ENCODE data around the gene CNRIP1.
"Not testable (repeated sequence)": the region's sequence is repeated elsewhere in the genome, so short reads cannot be mapped to it uniquely, and the experiment has no call there.

Gene CNRIP1

DNA sequence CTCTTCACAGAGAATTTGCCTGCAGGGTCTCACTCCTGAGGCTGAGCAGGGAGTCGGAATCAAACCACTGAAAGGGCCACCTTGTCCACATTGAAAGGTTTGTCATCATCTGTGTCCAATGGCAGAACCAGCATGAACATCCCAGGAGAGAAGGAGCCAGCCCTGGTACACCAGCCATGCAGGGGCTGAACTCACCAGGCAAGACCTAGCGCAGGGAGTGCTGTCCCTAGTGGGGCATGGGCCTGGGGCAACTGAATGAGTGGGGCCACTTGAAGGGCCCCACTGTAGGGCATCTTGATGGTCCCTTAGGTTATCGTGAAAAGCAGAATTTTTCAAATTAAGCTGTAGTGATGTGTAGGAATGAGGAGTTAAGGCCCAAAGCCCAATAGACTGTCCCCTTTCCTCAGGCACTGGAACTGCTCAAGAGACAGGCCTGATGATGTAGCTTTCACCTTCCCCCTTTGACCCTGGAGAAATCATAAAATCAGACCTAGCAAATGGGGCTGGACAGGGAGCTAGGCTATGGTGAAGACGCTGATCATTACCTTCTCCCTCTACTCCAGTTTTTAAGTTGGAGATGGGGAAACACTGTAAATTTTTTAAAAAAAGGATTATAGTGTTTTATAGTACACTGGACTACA, 37.0 kb upstream of the CNRIP1 start:
- Histone ChIP-seq H3K4me3 (ENCODE audit: low read depth in 1 of 2, low read length in 2 of 2) (no peak overlapping the region), H3K36me3 (ENCODE audit: insufficient read depth, low read length) (no peaks in the 10 kb centered on the region), H3K9ac (ENCODE audit: low read length) (no peak overlapping the region), H3K27ac (ENCODE audit: low read depth, low read length) (no peak overlapping the region), H3K9me3 (ENCODE audit: low read length) (no peaks in the 10 kb centered on the region), H3K27me3 (ENCODE audit: control insufficient read depth in 1 of 2, insufficient read depth in 2 of 2, low read length in 2 of 2) (no peaks in the 10 kb centered on the region), H3K4me1 (ENCODE audit: insufficient read depth, low read length) (no peaks in the 10 kb centered on the region)

DNA sequence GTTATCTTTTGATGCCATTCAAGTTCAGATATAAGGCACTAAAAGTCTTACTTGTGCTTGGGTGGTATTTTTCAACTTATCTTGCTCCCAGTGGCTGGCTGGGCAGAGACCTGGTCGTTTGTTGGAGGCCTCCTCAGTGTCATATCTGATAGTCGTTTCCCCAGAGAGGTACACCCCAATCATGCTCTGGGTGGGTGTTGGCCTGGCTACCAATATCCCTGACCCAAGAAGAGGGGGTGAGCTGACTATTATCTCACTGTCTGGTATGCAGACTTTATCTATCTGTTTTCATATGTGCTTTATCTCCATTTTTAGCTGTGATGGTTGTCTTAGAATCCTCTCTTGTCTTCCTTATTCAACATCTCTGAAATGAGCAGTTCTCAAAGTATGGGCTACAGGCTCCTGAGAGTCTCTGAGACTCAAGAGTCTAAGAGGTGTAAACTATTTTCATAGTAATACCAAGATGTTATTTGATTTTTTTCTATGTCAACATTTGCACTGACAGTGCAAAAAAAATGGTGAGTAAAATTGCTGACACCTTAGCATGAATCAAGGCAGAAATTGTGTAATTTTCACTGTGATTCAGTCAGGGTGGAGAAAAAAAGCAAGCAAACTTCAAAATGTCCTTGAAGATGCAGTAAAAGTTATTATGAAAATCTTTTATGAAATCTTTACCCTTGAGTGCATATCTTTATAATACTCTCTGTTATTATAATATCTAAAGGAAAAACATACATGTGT, 33.1 kb upstream of the CNRIP1 start:
- Histone ChIP-seq H3K4me1 (ENCODE audit: insufficient read depth, low read length) (no peaks in the 10 kb centered on the region), H3K9ac (ENCODE audit: low read length) (no peak overlapping the region), H3K27ac (ENCODE audit: low read depth, low read length) (no peak overlapping the region), H3K36me3 (ENCODE audit: insufficient read depth, low read length) (no peaks in the 10 kb centered on the region), H3K9me3 (ENCODE audit: low read length) (no peaks in the 10 kb centered on the region), H3K4me3 (ENCODE audit: low read depth in 1 of 2, low read length in 2 of 2) (no peak overlapping the region), H3K27me3 (ENCODE audit: control insufficient read depth in 1 of 2, insufficient read depth in 2 of 2, low read length in 2 of 2) (no peaks in the 10 kb centered on the region)

DNA sequence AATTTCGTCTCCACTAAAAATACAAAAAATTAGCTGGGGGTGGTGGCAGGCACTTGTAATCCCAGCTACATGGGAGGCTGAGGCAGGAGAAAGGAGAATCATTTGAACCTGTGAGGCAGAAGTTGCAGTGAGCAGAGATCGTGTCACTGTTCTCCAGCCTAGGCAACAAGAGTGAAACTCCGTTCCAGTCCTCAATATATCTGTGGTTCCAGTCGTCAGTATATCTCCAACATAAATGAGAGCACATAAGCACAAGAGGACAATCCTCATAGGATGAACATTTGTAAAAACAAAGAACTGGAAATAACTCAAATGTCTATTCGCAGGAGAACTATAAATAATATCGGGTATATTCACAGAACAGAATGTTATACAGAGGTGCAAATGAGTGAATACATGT, 32.2 kb upstream of the CNRIP1 start:
- Histone ChIP-seq H3K27ac (ENCODE audit: low read depth, low read length) (no peak overlapping the region), H3K9me3 (ENCODE audit: low read length) (no peaks in the 10 kb centered on the region), H3K36me3 (ENCODE audit: insufficient read depth, low read length) (no peaks in the 10 kb centered on the region), H3K4me1 (ENCODE audit: insufficient read depth, low read length) (no peaks in the 10 kb centered on the region), H3K4me3 (ENCODE audit: low read depth in 1 of 2, low read length in 2 of 2) (no peak overlapping the region), H3K27me3 (ENCODE audit: control insufficient read depth in 1 of 2, insufficient read depth in 2 of 2, low read length in 2 of 2) (no peaks in the 10 kb centered on the region), H3K9ac (ENCODE audit: low read length) (no peak overlapping the region)

DNA sequence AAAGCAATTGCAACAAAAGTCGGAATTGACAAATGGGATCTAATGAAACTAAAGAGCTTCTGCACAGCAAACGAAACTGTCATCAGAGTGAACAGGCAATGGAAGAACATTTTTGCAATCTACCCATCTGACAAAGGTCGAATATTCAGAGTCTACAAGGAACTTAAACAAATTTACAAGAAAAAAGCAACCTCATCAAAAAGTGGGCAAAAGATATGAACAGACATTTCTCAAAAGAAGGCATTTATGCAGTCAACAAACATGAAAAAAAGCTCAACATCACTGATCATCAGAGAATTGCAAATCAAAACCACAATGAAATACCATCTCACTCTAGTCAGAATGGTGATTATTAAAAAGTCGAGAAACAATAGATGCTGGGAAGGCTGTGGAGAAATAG, 29.3 kb upstream of the CNRIP1 start:
- H3K27ac ChIP-seq (ENCODE audit: low read depth, low read length): not testable (repeated sequence)

DNA sequence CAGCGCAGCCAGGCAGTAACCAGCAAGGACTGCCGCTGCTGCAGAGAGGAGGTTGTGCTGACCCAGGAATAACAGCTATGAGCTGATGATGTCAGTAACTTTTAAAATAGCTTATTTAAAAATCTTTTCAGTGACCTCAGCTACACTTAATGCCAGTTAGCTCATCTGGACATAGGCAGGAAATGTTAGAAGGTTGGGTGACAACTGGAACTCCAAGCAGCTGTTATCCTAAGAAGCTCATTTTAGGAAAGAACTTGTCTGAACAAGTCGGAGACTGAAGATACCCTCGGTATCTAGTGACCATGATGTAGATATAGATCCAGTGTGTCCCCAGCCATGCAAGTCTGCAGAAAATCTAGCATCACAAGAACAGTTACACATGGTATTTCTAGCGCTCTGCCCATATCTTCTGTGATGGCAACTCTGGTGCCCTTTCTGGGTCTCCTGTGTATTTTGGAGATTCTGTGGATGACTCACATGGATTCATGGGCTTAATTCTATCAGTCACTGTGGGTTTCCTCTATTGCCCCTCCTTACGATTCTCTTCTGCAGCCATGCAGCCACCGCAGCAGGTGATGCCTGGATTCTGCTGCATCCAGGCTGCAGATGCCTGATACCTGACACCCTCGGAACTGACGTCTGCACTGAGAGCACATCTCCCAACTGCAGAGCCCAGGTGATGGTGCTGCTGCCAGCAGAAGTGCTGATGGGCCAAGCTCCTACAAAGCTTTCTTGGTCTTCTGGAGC, 25.6 kb upstream of the CNRIP1 start:
- Histone ChIP-seq H3K4me3 (ENCODE audit: low read depth in 1 of 2, low read length in 2 of 2) (no peak overlapping the region), H3K27me3 (ENCODE audit: control insufficient read depth in 1 of 2, insufficient read depth in 2 of 2, low read length in 2 of 2) (no peaks in the 10 kb centered on the region), H3K9ac (ENCODE audit: low read length) (no peak overlapping the region), H3K4me1 (ENCODE audit: insufficient read depth, low read length) (no peaks in the 10 kb centered on the region), H3K9me3 (ENCODE audit: low read length) (no peaks in the 10 kb centered on the region), H3K27ac (ENCODE audit: low read depth, low read length) (no peak overlapping the region), H3K36me3 (ENCODE audit: insufficient read depth, low read length) (no peaks in the 10 kb centered on the region)

More for the DNA sequence above, 29.3 kb upstream of the CNRIP1 start:
- H3K36me3 ChIP-seq (ENCODE audit: insufficient read depth, low read length); H3K4me3 ChIP-seq (ENCODE audit: low read depth in 1 of 2, low read length in 2 of 2); H3K27me3 ChIP-seq (ENCODE audit: control insufficient read depth in 1 of 2, insufficient read depth in 2 of 2, low read length in 2 of 2); H3K4me1 ChIP-seq (ENCODE audit: insufficient read depth, low read length); H3K9me3 ChIP-seq (ENCODE audit: low read length); H3K9ac ChIP-seq (ENCODE audit: low read length): not testable (repeated sequence)

DNA sequence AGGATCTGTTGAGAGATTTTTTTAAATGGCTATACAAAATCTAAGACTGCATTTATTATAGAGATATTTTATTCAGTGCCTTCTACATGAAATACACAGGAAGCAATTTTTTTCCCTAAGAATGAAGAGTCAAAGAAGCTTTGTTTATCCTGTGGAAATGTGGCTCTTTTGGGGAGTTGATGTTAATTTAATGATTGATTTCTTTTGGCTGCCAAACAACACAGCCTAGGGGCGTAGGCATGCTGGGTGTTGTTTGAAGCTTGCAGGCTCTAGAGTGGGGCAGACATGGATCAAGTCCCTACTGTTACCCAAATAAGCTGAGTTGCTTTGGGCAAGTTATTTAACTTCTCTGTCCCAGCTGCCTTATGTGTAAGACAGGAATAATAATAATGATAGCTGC, 24.3 kb upstream of the CNRIP1 start:
- no peak overlapping the region for H3K27ac ChIP-seq (ENCODE audit: low read depth, low read length)
- no peaks in the 10 kb centered on the region for H3K27me3 ChIP-seq (ENCODE audit: control insufficient read depth in 1 of 2, insufficient read depth in 2 of 2, low read length in 2 of 2)
- no peaks in the 10 kb centered on the region for H3K4me1 ChIP-seq (ENCODE audit: insufficient read depth, low read length)
- H3K9me3 ChIP-seq (ENCODE audit: low read length): no peaks in the 10 kb centered on the region
- no peak overlapping the region for H3K4me3 ChIP-seq (ENCODE audit: low read depth in 1 of 2, low read length in 2 of 2)
- H3K36me3 ChIP-seq (ENCODE audit: insufficient read depth, low read length): no peaks in the 10 kb centered on the region
- no peak overlapping the region for H3K9ac ChIP-seq (ENCODE audit: low read length)

DNA sequence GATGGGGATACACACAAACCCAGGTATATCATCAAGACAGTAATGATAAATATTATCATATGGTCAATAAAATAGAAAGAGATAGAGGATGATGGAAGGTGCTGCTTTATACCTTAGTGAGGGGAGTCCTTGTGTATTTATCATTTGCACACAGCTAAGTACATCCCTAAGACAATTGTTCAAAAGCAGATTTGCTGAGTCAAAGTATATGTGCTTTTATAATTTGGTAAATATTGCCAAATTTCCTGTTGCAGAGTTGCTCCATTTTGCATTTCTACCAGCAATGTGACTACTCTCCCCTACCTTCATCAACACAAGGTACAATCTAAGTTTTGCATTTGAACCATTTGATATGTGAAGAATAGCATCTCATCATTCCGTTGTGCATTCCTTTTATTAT, 22.7 kb upstream of the CNRIP1 start:
- Histone ChIP-seq H3K27me3 (ENCODE audit: control insufficient read depth in 1 of 2, insufficient read depth in 2 of 2, low read length in 2 of 2) (no peaks in the 10 kb centered on the region), H3K4me3 (ENCODE audit: low read depth in 1 of 2, low read length in 2 of 2) (no peak overlapping the region), H3K36me3 (ENCODE audit: insufficient read depth, low read length) (no peaks in the 10 kb centered on the region), H3K4me1 (ENCODE audit: insufficient read depth, low read length) (no peaks in the 10 kb centered on the region), H3K27ac (ENCODE audit: low read depth, low read length) (no peak overlapping the region), H3K9ac (ENCODE audit: low read length) (no peak overlapping the region), H3K9me3 (ENCODE audit: low read length) (no peaks in the 10 kb centered on the region)

DNA sequence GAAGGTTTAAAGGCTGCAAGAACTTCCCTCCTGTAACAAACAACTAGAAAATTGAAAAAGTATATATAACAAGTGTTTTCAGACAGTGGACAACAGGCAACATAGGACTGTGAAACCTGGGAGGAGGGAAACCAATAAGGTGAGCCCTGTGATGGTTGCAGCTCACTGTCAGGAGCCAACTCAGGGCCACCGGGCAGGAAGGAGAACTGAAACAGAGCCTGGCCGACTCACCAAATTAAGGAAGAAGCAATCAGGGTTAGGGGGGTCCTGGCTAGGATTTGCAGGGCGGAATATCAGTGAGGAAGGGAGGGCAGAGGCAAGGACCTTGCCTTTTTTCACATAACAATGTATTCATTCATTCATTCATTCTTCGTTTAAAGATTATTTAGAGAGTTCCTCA, 21.8 kb upstream of the CNRIP1 start:
- Histone ChIP-seq H3K9ac (ENCODE audit: low read length) (no peak overlapping the region), H3K4me3 (ENCODE audit: low read depth in 1 of 2, low read length in 2 of 2) (no peak overlapping the region), H3K36me3 (ENCODE audit: insufficient read depth, low read length) (no peaks in the 10 kb centered on the region), H3K9me3 (ENCODE audit: low read length) (no peaks in the 10 kb centered on the region), H3K27me3 (ENCODE audit: control insufficient read depth in 1 of 2, insufficient read depth in 2 of 2, low read length in 2 of 2) (no peaks in the 10 kb centered on the region), H3K4me1 (ENCODE audit: insufficient read depth, low read length) (no peaks in the 10 kb centered on the region), H3K27ac (ENCODE audit: low read depth, low read length) (no peak overlapping the region)

DNA sequence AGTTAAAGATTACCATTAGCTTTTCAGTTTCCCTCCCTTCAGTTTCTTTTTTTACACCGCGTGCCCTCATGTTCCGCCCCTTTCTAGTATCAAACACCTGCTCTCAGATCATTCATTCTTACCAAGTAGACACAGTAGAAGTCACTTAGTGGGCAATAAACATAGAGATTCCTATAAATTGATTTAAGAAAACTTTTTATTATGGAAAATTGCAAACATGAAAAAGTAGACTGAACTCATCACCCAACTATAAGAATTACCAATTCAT, 21.2 kb upstream of the CNRIP1 start:
- no peaks in the 10 kb centered on the region for H3K4me1 ChIP-seq (ENCODE audit: insufficient read depth, low read length)
- H3K27ac ChIP-seq (ENCODE audit: low read depth, low read length): no peak overlapping the region
- H3K27me3 ChIP-seq (ENCODE audit: control insufficient read depth in 1 of 2, insufficient read depth in 2 of 2, low read length in 2 of 2): no peaks in the 10 kb centered on the region
- H3K9me3 ChIP-seq (ENCODE audit: low read length): no peaks in the 10 kb centered on the region
- no peaks in the 10 kb centered on the region for H3K36me3 ChIP-seq (ENCODE audit: insufficient read depth, low read length)
- no peak overlapping the region for H3K9ac ChIP-seq (ENCODE audit: low read length)
- no peak overlapping the region for H3K4me3 ChIP-seq (ENCODE audit: low read depth in 1 of 2, low read length in 2 of 2)

DNA sequence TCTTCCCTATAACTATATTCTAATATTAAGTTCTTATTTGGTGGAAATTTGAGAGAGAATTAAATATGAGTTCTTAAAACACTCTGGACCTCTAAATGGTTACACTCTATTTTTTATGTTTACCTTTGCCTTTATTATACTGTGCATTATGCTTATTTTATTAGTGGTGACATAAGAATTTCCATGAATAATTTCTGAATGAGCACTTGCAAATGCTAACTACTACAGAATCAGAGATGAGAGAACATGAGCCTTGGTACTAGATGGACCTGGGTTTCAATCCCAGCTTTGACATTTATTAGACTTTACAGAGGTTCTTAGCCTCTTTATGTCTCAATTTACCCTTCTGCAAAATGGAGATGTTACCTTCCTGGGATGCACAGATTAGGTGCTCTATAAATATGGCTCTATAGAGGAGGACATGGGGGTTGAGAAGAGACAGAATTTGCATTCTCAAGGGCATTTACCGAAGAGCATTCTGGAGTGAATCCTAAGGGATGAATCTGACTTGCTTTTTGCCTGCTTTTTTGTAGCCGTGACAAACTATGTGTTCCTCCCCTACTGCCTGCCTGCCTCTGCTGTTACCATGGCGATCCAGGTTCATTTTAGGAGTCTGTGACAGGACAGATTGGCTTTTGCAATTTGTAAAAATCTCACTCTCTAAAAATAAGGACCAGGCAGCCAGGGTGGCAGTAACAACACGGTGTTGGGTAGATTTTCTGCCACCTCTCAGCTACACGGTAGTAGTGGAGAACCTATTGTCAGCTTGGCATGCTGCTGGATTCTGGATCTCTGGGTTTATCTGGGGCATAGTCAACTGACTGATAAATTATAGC, 20.7 kb upstream of the CNRIP1 start:
- H3K9ac ChIP-seq (ENCODE audit: low read length): no peak overlapping the region
- no peaks in the 10 kb centered on the region for H3K27me3 ChIP-seq (ENCODE audit: control insufficient read depth in 1 of 2, insufficient read depth in 2 of 2, low read length in 2 of 2)
- no peak overlapping the region for H3K27ac ChIP-seq (ENCODE audit: low read depth, low read length)
- H3K36me3 ChIP-seq (ENCODE audit: insufficient read depth, low read length): no peaks in the 10 kb centered on the region
- no peak overlapping the region for H3K4me3 ChIP-seq (ENCODE audit: low read depth in 1 of 2, low read length in 2 of 2)
- no peaks in the 10 kb centered on the region for H3K9me3 ChIP-seq (ENCODE audit: low read length)
- no peaks in the 10 kb centered on the region for H3K4me1 ChIP-seq (ENCODE audit: insufficient read depth, low read length)

DNA sequence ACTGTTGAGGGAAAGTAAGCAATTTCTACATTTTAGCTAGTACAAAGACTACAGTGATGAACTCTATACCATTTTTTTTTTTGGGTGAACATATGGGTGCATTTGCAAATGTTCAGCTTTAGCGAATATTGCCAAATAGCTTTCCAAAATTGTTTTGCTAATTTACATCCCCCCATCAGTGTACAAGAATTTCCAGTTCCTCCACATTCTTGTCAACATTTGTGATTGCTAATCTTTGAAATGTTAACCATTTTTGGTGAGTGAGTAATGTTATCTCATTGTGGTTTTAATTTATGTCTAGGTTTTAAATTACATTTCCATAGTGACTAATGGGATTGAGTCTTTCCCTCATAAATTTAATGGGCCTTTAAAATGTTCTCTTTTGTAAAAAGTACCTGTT, 16.4 kb upstream of the CNRIP1 start:
- no peak overlapping the region for H3K4me3 ChIP-seq (ENCODE audit: low read depth in 1 of 2, low read length in 2 of 2)
- H3K9me3 ChIP-seq (ENCODE audit: low read length): no peaks in the 10 kb centered on the region
- H3K27me3 ChIP-seq (ENCODE audit: control insufficient read depth in 1 of 2, insufficient read depth in 2 of 2, low read length in 2 of 2): no peaks in the 10 kb centered on the region
- no peaks in the 10 kb centered on the region for H3K36me3 ChIP-seq (ENCODE audit: insufficient read depth, low read length)
- no peak overlapping the region for H3K9ac ChIP-seq (ENCODE audit: low read length)
- no peaks in the 10 kb centered on the region for H3K4me1 ChIP-seq (ENCODE audit: insufficient read depth, low read length)
- H3K27ac ChIP-seq (ENCODE audit: low read depth, low read length): no peak overlapping the region

Measured in muscle layer of colon (tissue), 2 donors.